GM19238 (cell line): Measurements from ENCODE around the gene HORMAD2.

Experiments used
- DNase-seq: peaks from one replicate; pipeline ENCODE4 v3.0.0; 2011; ENCODE audit warnings: low spot score; ENCODE audit not compliant: insufficient read length

HORMAD2 gene

GRCh38 chr22:30225220-30225927 lies 145.1 kb downstream of the HORMAD2 start:
- no peak for DNase-seq

- DNase-seq: no peak
These were observed 146.0 kb downstream of the HORMAD2 start for GRCh38 chr22:30226192-30226832.
